Smooth muscle cell (in vitro differentiated cells): Measurements from ENCODE around the gene NUMB. TPM values are rescaled to one million over a fixed set of nuclear protein-coding genes. Genes with fewer than 3 reads are reported as not detected.

Experiments used
- DNase-seq: peaks from one replicate; lab custom pipeline; 2025; ENCODE audit not compliant: unreplicated experiment; lab: John Stamatoyannopoulos, UW
- H2AFZ ChIP-seq: fragments of 200-600 bp; sonication (generic); 2 replicates; pipeline ENCODE4 v1.6.0; 2016; ENCODE audit warnings: antibody characterized with exemption, low read depth, mild to moderate bottlenecking
- H3F3A ChIP-seq: fragments of 200-600 bp; sonication (generic); 2 replicates; pipeline ENCODE4 v1.6.0; 2017; ENCODE audit warnings: antibody characterized with exemption, low read depth
- H3K27ac ChIP-seq: fragments of 200-600 bp; sonication (generic); 2 replicates; pipeline ENCODE4 v1.5.1; 2016; ENCODE audit warnings: low read depth, mild to moderate bottlenecking
- H3K27me3 ChIP-seq: fragments of 200-600 bp; sonication (generic); 2 replicates; pipeline ENCODE4 v1.6.1; 2016; ENCODE audit warnings: low read depth, mild to moderate bottlenecking
- H3K36me3 ChIP-seq: fragments of 200-600 bp; sonication (generic); 2 replicates; pipeline ENCODE4 v1.5.1; 2016; ENCODE audit warnings: low read depth
- H3K4me1 ChIP-seq: fragments of 200-600 bp; sonication (generic); 2 replicates; pipeline ENCODE4 v1.5.1; 2016; ENCODE audit warnings: low read depth
- H3K4me2 ChIP-seq: fragments of 200-600 bp; sonication (generic); 2 replicates; pipeline ENCODE4 v1.6.0; 2016; ENCODE audit warnings: mild to moderate bottlenecking
- H3K4me3 ChIP-seq: fragments of 200-600 bp; sonication (generic); 2 replicates; pipeline ENCODE4 v1.5.1; 2016; ENCODE audit warnings: mild to moderate bottlenecking
- H3K79me2 ChIP-seq: fragments of 200-600 bp; sonication (generic); 2 replicates; pipeline ENCODE4 v1.6.0; 2016; ENCODE audit warnings: low read depth, mild to moderate bottlenecking
- H3K9ac ChIP-seq: fragments of 200-600 bp; sonication (generic); 2 replicates; pipeline ENCODE4 v1.6.0; 2016; ENCODE audit warnings: low read depth
- H3K9me3 ChIP-seq: fragments of 200-600 bp; sonication (generic); replicated peaks from 2 replicates; pipeline ENCODE4 v1.5.1; 2016; ENCODE audit warnings: low read depth
- H4K20me1 ChIP-seq: fragments of 200-600 bp; sonication (generic); 2 replicates; pipeline ENCODE4 v1.6.0; 2016; ENCODE audit warnings: low read depth
- CTCF ChIP-seq: fragments of 200-600 bp; sonication (generic); IDR thresholded peaks from 2 replicates; pipeline ENCODE4 v1.5.1; 2017; ENCODE audit warnings: borderline replicate concordance, mild to moderate bottlenecking, antibody characterized with exemption; ENCODE audit not compliant: insufficient read depth, poor library complexity, severe bottlenecking
- WGBS: methylation state at CpG from one replicate; pipeline ENCODE4 v1.1.7; 2016; ENCODE audit warnings: low lambda C conversion rate; 5-methylcytosine and 5-hydroxymethylcytosine counted together
- polyA plus RNA-seq: library from polyadenylated mRNA; unstranded; fragments of >200 nt; fragmentation: Nextera tagmentation; extraction: Ambion mirVana; gene quantifications from 2 replicates; pipeline ENCODE4 v1.2.1, GENCODE V29; 2016
- total RNA-seq: library from RNA; depleted of rRNA; stranded (reverse); fragments of >200 nt; gene quantifications from 2 replicates; pipeline ENCODE4 v1.2.3, GENCODE V29; 2014

NUMB gene
- total and polyA plus RNA-seq, 2 experiments from 2014 or later: 34.5 to 57.4 TPM

- H3F3A ChIP-seq: peaks cover 2% of the 10 kb centered on the region
- peaks cover 50% of the 10 kb centered on the region for H4K20me1 ChIP-seq
- WGBS: 93% methylated on average over 3 of the region's 3 CpGs
- no peaks in the 10 kb centered on the region for H3K9me3 ChIP-seq
- DNase-seq: no peak
- H2AFZ ChIP-seq: no peak overlapping the region
- H3K4me3 ChIP-seq: no peak overlapping the region
- H3K4me1 ChIP-seq: peaks cover 3% of the 10 kb centered on the region
- no peaks in the 10 kb centered on the region for H3K27me3 ChIP-seq
- no peak for TF ChIP-seq CTCF
- no peak overlapping the region for H3K4me2 ChIP-seq
- peaks cover 8% of the 10 kb centered on the region for H3K36me3 ChIP-seq
- no peak overlapping the region for H3K27ac ChIP-seq
- H3K9ac ChIP-seq: no peak overlapping the region
- H3K79me2 ChIP-seq: no peaks in the 10 kb centered on the region
Observed at GRCh38 chr14:73289308-73289707, 169.0 kb downstream of the NUMB start.

- Histone ChIP-seq H3K27ac (no peak overlapping the region), H3K36me3 (peaks cover 24% of the 10 kb centered on the region), H2AFZ (no peak overlapping the region), H3F3A (peaks cover 2% of the 10 kb centered on the region), H3K79me2 (no peaks in the 10 kb centered on the region), H3K4me3 (no peak overlapping the region), H3K9me3 (no peaks in the 10 kb centered on the region), H4K20me1 (peaks cover 49% of the 10 kb centered on the region), H3K4me2 (no peak overlapping the region), H3K9ac (no peak overlapping the region), H3K27me3 (no peaks in the 10 kb centered on the region), H3K4me1 (peaks cover 10% of the 10 kb centered on the region)
- 76% methylated on average over 5 of the region's 5 CpGs for WGBS
- DNase-seq: no peak
- TF ChIP-seq CTCF: no peak
Observed at GRCh38 chr14:73287071-73287470, 171.3 kb downstream of the NUMB start.

GRCh38 chr14:73286598-73286997 is 171.7 kb downstream of the NUMB start:
- Histone ChIP-seq H3K79me2 (no peaks in the 10 kb centered on the region), H3K4me1 (peaks cover 10% of the 10 kb centered on the region), H3K27me3 (no peaks in the 10 kb centered on the region), H3K4me3 (no peak overlapping the region), H3K36me3 (peaks cover 24% of the 10 kb centered on the region), H3F3A (peaks cover 2% of the 10 kb centered on the region), H3K9ac (no peak overlapping the region), H2AFZ (no peak overlapping the region), H3K4me2 (no peak overlapping the region), H3K27ac (no peak overlapping the region), H4K20me1 (peaks cover 46% of the 10 kb centered on the region), H3K9me3 (no peaks in the 10 kb centered on the region)
- no peak for DNase-seq
- WGBS: 85% methylated on average over 2 of the region's 2 CpGs
- TF ChIP-seq CTCF: no peak

- no peak for TF ChIP-seq CTCF
- no peaks in the 10 kb centered on the region for H3K79me2 ChIP-seq
- H4K20me1 ChIP-seq: peaks cover 46% of the 10 kb centered on the region
- no peak overlapping the region for H2AFZ ChIP-seq
- H3K9me3 ChIP-seq: no peaks in the 10 kb centered on the region
- H3K36me3 ChIP-seq: peaks cover 24% of the 10 kb centered on the region
- no peak overlapping the region for H3K4me3 ChIP-seq
- H3K27me3 ChIP-seq: no peaks in the 10 kb centered on the region
- H3F3A ChIP-seq: peaks cover 2% of the 10 kb centered on the region
- no peak overlapping the region for H3K9ac ChIP-seq
- peaks cover 10% of the 10 kb centered on the region for H3K4me1 ChIP-seq
- DNase-seq: no peak
- H3K4me2 ChIP-seq: no peak overlapping the region
- 80% methylated on average over 1 of the region's 1 CpG for WGBS
- H3K27ac ChIP-seq: no peak overlapping the region
Observed at GRCh38 chr14:73285979-73286378, 172.4 kb downstream of the NUMB start.
